Thyroid gland (tissue), 4 donors: Measurements from ENCODE around the gene EYA3.

Experiments used
- POLR2A ChIP-seq, 2 donors: fragments of 450-650 bp; IDR thresholded peaks; one replicate each; pipeline ENCODE4 v1.6.1; 2017; ENCODE audit warnings: antibody characterized with exemption in 2 of 2, mild to moderate bottlenecking in 2 of 2, moderate library complexity in 1 of 2
- TF ChIP-seq, protein P1 (sequence below), 6 experiments: fragments of 200-600 bp in 3 of 6; fragments of 450-650 bp in 3 of 6; sonication (generic) in 3 of 6; IDR thresholded peaks; one replicate each; pipeline ENCODE4 v1.5.1; 2016 to 2019; ENCODE audit warnings: antibody characterized with exemption in 6 of 6, mild to moderate bottlenecking in 2 of 6, inconsistent platforms in 1 of 6, moderate library complexity in 1 of 6

DNA sequence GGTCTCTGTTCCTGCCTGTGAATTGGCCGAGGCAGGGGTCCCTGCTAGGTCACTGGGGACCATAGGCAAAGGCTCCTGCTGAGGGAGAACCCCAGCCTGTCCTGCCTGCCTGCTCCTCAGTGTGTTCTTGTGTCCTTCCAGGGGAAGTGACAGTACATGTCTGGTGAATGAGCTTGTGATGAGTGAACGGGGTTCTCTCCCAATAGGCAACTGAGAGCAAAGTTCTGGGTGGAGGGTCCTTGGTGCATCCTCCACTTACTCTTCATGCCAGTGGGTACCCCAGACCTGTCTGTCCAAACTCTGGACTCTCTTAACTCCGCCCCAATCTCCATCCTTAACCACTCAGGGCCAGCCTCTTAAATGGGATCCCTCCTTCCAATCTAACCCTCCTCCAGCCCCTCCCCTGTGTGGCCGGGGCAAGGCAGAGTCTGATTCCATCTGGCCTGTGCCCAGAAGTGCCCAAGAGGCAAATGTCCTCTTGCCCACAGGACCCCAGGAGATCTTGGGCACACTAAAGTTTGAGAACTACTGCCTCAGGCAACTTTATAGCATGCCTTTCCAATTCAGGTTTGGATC lies 126.7 kb downstream of the EYA3 start:
- TF ChIP-seq POLR2A (IDR thresholded peaks at IDR 0.05), result no peak
- TF ChIP-seq, protein P1, sequence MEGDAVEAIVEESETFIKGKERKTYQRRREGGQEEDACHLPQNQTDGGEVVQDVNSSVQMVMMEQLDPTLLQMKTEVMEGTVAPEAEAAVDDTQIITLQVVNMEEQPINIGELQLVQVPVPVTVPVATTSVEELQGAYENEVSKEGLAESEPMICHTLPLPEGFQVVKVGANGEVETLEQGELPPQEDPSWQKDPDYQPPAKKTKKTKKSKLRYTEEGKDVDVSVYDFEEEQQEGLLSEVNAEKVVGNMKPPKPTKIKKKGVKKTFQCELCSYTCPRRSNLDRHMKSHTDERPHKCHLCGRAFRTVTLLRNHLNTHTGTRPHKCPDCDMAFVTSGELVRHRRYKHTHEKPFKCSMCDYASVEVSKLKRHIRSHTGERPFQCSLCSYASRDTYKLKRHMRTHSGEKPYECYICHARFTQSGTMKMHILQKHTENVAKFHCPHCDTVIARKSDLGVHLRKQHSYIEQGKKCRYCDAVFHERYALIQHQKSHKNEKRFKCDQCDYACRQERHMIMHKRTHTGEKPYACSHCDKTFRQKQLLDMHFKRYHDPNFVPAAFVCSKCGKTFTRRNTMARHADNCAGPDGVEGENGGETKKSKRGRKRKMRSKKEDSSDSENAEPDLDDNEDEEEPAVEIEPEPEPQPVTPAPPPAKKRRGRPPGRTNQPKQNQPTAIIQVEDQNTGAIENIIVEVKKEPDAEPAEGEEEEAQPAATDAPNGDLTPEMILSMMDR (IDR thresholded peaks at IDR 0.05), result no peak
